IMR-90 (cell line): ENCODE results near the gene ABCA9.

Experiments
- BHLHE40 ChIP-seq: fragments of 150-350 bp; IDR thresholded peaks from 2 replicates; pipeline ENCODE4 v1.6.1; 2016; ENCODE audit warnings: mild to moderate bottlenecking, low read depth, low read length
- CTCF ChIP-seq: conservative IDR thresholded peaks from 2 replicates; pipeline ENCODE4 v1.5.1; 2012; ENCODE audit warnings: mild to moderate bottlenecking, low read depth, low read length, improper control_type of control experiment
- ELK1 ChIP-seq: fragments of 150-350 bp; IDR thresholded peaks from 2 replicates; pipeline ENCODE4 v1.6.1; 2016; ENCODE audit warnings: low read depth, mild to moderate bottlenecking, low read length, moderate library complexity, borderline replicate concordance
- FOS ChIP-seq: fragments of 150-350 bp; IDR thresholded peaks from 2 replicates; pipeline ENCODE4 v1.6.1; 2016; ENCODE audit warnings: low read depth, low read length
- MAFK ChIP-seq: IDR thresholded peaks from 2 replicates; pipeline ENCODE4 v1.6.1; 2012; ENCODE audit warnings: low read depth, low read length, improper control_type of control experiment
- POLR2A ChIP-seq: IDR thresholded peaks from 2 replicates; pipeline ENCODE4 v1.6.1; 2012; ENCODE audit warnings: mild to moderate bottlenecking, low read depth, low read length
- RAD21 ChIP-seq: IDR thresholded peaks from 2 replicates; pipeline ENCODE4 v1.6.1; 2012; ENCODE audit warnings: low read length, improper control_type of control experiment
- SMC3 ChIP-seq: fragments of 150-350 bp; IDR thresholded peaks from 2 replicates; pipeline ENCODE4 v1.6.1; 2016; ENCODE audit warnings: low read depth, mild to moderate bottlenecking, antibody characterized with exemption, low read length, moderate library complexity
- USF2 ChIP-seq: fragments of 150-350 bp; IDR thresholded peaks from 2 replicates; pipeline ENCODE4 v1.6.1; 2017; ENCODE audit warnings: mild to moderate bottlenecking, antibody characterized with exemption, low read length, low read depth

- TF ChIP-seq CTCF (peak; percentile 79), POLR2A (no peak), USF2 (no peak), ELK1 (no peak), RAD21 (peak; percentile 76), SMC3 (peak; percentile 83), MAFK (no peak), BHLHE40 (no peak), FOS (no peak)
These were observed 88.5 kb downstream of the ABCA9 start for GRCh38 chr17:68972119-68972704.
